Liver (tissue), 9 donors: ENCODE data around the gene HLA-DRA. TPM values are rescaled to one million over a fixed set of nuclear protein-coding genes. Genes with fewer than 3 reads are reported as not detected.

Source experiments
- DNase-seq: peaks from one replicate; pipeline ENCODE4 v3.0.0-alpha.2; 2017; ENCODE audit warnings: low spot score
- H3K27ac ChIP-seq, 2 donors: one replicate each; pipeline ENCODE4 v1.7.0; 2013; ENCODE audit warnings: inconsistent platforms in 2 of 2, low read length in 2 of 2, control low read depth in 1 of 2, low read depth in 1 of 2, mild to moderate bottlenecking in 1 of 2
- H3K27me3 ChIP-seq, 4 donors: one replicate each; pipeline versions ENCODE4 v1.6.1 to v1.7.0; 2013; ENCODE audit warnings: low read length in 3 of 4, inconsistent platforms in 1 of 4, mild to moderate bottlenecking in 1 of 4, moderate library complexity in 1 of 4; ENCODE audit not compliant: control insufficient read depth in 4 of 4, insufficient read depth in 4 of 4
- H3K36me3 ChIP-seq, 4 donors: one replicate each; pipeline versions ENCODE4 v1.6.1 to v1.7.0; 2013; ENCODE audit warnings: low read length in 3 of 4, mild to moderate bottlenecking in 3 of 4, low read depth in 1 of 4, moderate library complexity in 1 of 4; ENCODE audit not compliant: control insufficient read depth in 4 of 4, insufficient read depth in 3 of 4
- H3K4me1 ChIP-seq, 4 donors: one replicate each; pipeline versions ENCODE4 v1.6.1 to v1.7.0; 2013; ENCODE audit warnings: low read length in 3 of 4, mild to moderate bottlenecking in 3 of 4, moderate library complexity in 1 of 4; ENCODE audit not compliant: control insufficient read depth in 4 of 4, insufficient read depth in 4 of 4
- H3K4me3 ChIP-seq, 3 donors: one replicate each; pipeline versions ENCODE4 v1.6.1 to v1.7.0; 2013; ENCODE audit warnings: low read length in 3 of 3, control low read depth in 1 of 3, low read depth in 1 of 3, mild to moderate bottlenecking in 1 of 3
- H3K9ac ChIP-seq, 2 donors: one replicate each; pipeline ENCODE4 v1.7.0; 2013; ENCODE audit warnings: low read length in 2 of 2, mild to moderate bottlenecking in 2 of 2, moderate library complexity in 2 of 2, control low read depth in 1 of 2, low read depth in 1 of 2
- H3K9me3 ChIP-seq, 4 donors: one replicate each; pipeline versions ENCODE4 v1.6.1 to v1.7.0; 2013; ENCODE audit warnings: low read length in 3 of 4; ENCODE audit not compliant: control insufficient read depth in 4 of 4
- ATF3 ChIP-seq: IDR thresholded peaks from 2 replicates; pipeline ENCODE4 v1.6.1; 2016; ENCODE audit warnings: antibody characterized with exemption
- CTCF ChIP-seq: fragments of 150-350 bp; IDR thresholded peaks from 2 replicates; pipeline ENCODE4 v1.5.1; 2017; ENCODE audit warnings: improper control_type of control experiment, low read depth, low read length; ENCODE audit not compliant: missing input control
- FOXA1 ChIP-seq: IDR thresholded peaks from 2 replicates; pipeline ENCODE4 v1.6.1; 2016; ENCODE audit warnings: antibody characterized with exemption
- FOXA2 ChIP-seq: IDR thresholded peaks from 2 replicates; pipeline ENCODE4 v1.6.1; 2016; ENCODE audit warnings: antibody characterized with exemption
- GABPA ChIP-seq, 2 donors: IDR thresholded peaks in 1 of 2; conservative IDR thresholded peaks in 1 of 2; 2 replicates each; pipeline ENCODE4 v1.6.1; 2016; ENCODE audit warnings: antibody characterized with exemption in 2 of 2, mild to moderate bottlenecking in 1 of 2, moderate library complexity in 1 of 2
- HNF4A ChIP-seq, 2 donors: conservative IDR thresholded peaks; 2 replicates each; pipeline ENCODE4 v1.6.1; 2016; ENCODE audit warnings: antibody characterized with exemption in 2 of 2, mild to moderate bottlenecking in 2 of 2
- HNF4G ChIP-seq: IDR thresholded peaks from 2 replicates; pipeline ENCODE4 v1.6.1; 2016; ENCODE audit warnings: antibody characterized with exemption
- JUND ChIP-seq, 2 donors: IDR thresholded peaks; 2 replicates each; pipeline ENCODE4 v1.6.1; 2016; ENCODE audit warnings: antibody characterized with exemption in 2 of 2
- MAX ChIP-seq: IDR thresholded peaks from 2 replicates; pipeline ENCODE4 v1.6.1; 2016; ENCODE audit warnings: antibody characterized with exemption
- NR2F2 ChIP-seq: IDR thresholded peaks from 2 replicates; pipeline ENCODE4 v1.6.1; 2016; ENCODE audit warnings: antibody characterized with exemption
- RAD21 ChIP-seq, 2 donors: IDR thresholded peaks; 2 replicates each; pipeline ENCODE4 v1.6.1; 2016; ENCODE audit warnings: antibody characterized with exemption in 2 of 2, mild to moderate bottlenecking in 2 of 2
- REST ChIP-seq: IDR thresholded peaks from 2 replicates; pipeline ENCODE4 v1.6.1; 2016; ENCODE audit warnings: antibody characterized with exemption, mild to moderate bottlenecking
- RXRA ChIP-seq, 2 donors: IDR thresholded peaks; 2 replicates each; pipeline ENCODE4 v1.6.1; 2017 to 2018; ENCODE audit warnings: antibody characterized with exemption in 2 of 2, mild to moderate bottlenecking in 1 of 2
- YY1 ChIP-seq: IDR thresholded peaks from 2 replicates; pipeline ENCODE4 v1.6.1; 2016; ENCODE audit warnings: antibody characterized with exemption, mild to moderate bottlenecking
- WGBS: extraction: QIAGEN DNeasy Blood & Tissue Kit; methylation state at CpG from one replicate; pipeline ENCODE4 v1.1.7; 2013; 5-methylcytosine and 5-hydroxymethylcytosine counted together
- polyA plus RNA-seq, 2 donors: library from polyadenylated mRNA; stranded (reverse) in 1 of 2; unstranded in 1 of 2; fragments of 200-250 nt in 1 of 2; fragments of >200 nt in 1 of 2; fragmentation: Nextera tagmentation in 1 of 2; extraction: Ambion mirVana in 1 of 2; gene quantifications; one replicate each; pipeline versions ENCODE4 v1.2.1 to v1.2.3, GENCODE V29; 2013 to 2015
- total RNA-seq, 2 donors: library from RNA; depleted of rRNA; stranded (reverse); fragments of >200 nt; gene quantifications; one replicate each; pipeline ENCODE4 v1.2.3, GENCODE V29; 2014
- donor health status: healthy.
- donor health status: healthy.
- donor health status: healthy.
- donor health status: healthy.
- donor health status: healthy.

HLA-DRA gene
- total and polyA plus RNA-seq, 4 donors: 53.4 to 145 (median 88.2) TPM

- Histone ChIP-seq H3K36me3 (no peaks in the 10 kb centered on the region), H3K9ac (no peak overlapping the region), H3K4me1 (no peaks in the 10 kb centered on the region), H3K27ac (no peak overlapping the region), H3K4me3 (no peak overlapping the region), H3K9me3 (no peaks in the 10 kb centered on the region), H3K27me3 (peaks cover 0 to 8% (median 0%) of the 10 kb centered on the region in 4 donors)
- TF ChIP-seq HNF4G (no peak), FOXA1 (no peak), JUND (IDR thresholded peaks at IDR 0.05) (peak; percentile 35 to 73), MAX (no peak), RAD21 (IDR thresholded peaks at IDR 0.05) (peak in 1 of 2 donors; percentile 4)
- DNase-seq: no peak
- 64% methylated on average over 7 of the region's 7 CpGs for whole genome bisulfite sequencing
These were observed 45.8 kb upstream of the HLA-DRA start for GRCh38 chr6:32393665-32394420.

GRCh38 chr6:32396028-32396427, 43.7 kb upstream of the HLA-DRA start:
- Histone ChIP-seq H3K4me3 (no peak overlapping the region), H3K9ac (no peak overlapping the region), H3K9me3 (no peaks in the 10 kb centered on the region), H3K27ac (no peak overlapping the region), H3K27me3 (peaks cover 0 to 11% (median 0%) of the 10 kb centered on the region in 4 donors), H3K36me3 (no peaks in the 10 kb centered on the region), H3K4me1 (no peaks in the 10 kb centered on the region)
- TF ChIP-seq YY1 (no peak), MAX (no peak), RXRA (IDR thresholded peaks at IDR 0.05) (no peak), GABPA (IDR thresholded peaks at IDR 0.05 in 1 of 2, conservative IDR thresholded peaks at IDR 0.05 in 1 of 2) (no peak), ATF3 (no peak), FOXA2 (no peak), CTCF (no peak), REST (no peak), NR2F2 (no peak), HNF4A (conservative IDR thresholded peaks at IDR 0.05) (no peak)
- no peak for DNase-seq
- 90% methylated on average over 10 of the region's 10 CpGs for WGBS
